GM18951 (cell line): Measurements from ENCODE around the gene EYA2.
"Not testable (repeated sequence)": the region's sequence is repeated elsewhere in the genome, so short reads cannot be mapped to it uniquely, and the experiment has no call there.

ENCODE experiments used
- POLR2A ChIP-seq: IDR thresholded peaks from 4 replicates; pipeline ENCODE4 v1.6.1; 2011; ENCODE audit warnings: mild to moderate bottlenecking; ENCODE audit not compliant: insufficient read length, insufficient read depth; ENCODE audit errors: extremely low read depth
- in situ Hi-C: fragments of 300-500 bp; cut with MboI; formaldehyde crosslinking; loops from one replicate; pipeline ENCODE4 v1.12.0; 2022; ENCODE audit warnings: low sequenced_read_pairs, mixed read lengths, inconsistent platforms; ENCODE audit not compliant: unreplicated experiment

Gene EYA2

DNA sequence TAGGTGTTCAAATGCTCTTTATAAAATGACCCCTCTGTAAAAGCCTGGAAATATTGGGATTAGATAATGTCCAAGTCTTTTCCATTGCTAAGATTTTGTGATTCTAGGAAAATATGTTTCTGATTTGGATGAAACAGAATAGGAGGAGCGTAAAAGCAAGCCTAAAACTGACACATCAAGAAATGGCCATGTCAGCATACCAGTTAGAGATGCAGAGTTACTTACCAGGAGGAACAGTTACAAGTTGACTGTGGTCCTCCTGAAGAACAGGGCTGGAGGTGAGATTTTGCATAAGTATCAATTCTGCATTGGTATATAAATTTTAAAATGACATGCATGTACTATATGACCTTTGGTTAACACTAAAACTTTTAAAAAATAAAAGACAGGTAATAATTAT, 35.3 kb downstream of the EYA2 start:
- in situ Hi-C loops = no loop called here
- no peak for TF ChIP-seq POLR2A

DNA sequence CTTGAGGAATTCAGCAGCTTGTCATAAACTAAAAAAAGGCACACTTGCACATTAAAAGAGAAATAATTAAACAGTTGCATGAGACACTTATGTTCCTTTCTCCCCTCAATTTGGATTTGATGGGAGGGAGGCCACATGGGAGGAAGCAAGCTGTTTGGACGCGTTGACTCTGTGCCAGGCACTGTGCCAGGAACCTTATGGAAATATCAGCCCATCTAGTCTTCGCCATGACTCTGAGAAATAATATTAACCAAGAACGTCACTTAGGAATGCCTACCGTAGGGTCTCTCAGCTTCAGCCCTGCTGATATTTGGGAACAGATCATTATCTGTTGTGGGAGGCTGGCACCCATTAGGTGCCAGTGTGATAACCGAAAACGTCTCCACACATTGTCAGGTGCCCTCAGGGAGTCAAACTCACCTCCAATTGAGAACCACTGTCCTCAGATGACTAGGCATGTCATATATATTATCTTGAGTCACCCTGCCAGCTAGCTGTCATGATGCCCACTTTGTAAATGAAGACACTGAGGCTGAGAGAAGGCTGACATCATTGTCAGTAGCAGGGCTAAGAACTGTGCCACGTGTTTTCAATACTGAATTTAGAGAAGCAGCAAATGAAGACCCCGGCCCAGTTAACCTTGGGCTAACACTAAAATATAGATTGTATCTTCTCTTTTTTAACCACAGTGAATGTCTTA, 36.1 kb downstream of the EYA2 start:
- in situ Hi-C loops = no loop called here
- TF ChIP-seq POLR2A = no peak

DNA sequence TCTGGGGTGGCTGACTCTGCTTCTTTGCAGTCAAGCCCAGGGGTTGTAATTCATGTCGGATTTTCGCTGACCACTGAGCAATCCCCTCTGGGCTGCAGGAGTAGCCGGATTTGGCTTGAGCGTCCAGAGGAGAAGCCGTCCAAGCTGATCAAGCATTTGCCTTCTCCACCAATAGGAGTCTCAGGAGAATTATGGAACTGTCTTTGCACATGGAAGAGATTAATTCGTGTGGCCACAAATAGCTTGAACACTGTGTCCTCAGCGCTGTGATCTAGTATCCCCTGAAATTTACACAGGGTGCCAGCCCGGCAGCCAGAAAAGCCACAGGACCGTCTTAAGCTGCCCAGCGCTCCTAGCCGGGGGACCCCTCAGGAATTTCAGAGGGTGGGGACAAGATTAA, 37.1 kb downstream of the EYA2 start:
- in situ Hi-C loops = no loop called here
- no peak for TF ChIP-seq POLR2A

DNA sequence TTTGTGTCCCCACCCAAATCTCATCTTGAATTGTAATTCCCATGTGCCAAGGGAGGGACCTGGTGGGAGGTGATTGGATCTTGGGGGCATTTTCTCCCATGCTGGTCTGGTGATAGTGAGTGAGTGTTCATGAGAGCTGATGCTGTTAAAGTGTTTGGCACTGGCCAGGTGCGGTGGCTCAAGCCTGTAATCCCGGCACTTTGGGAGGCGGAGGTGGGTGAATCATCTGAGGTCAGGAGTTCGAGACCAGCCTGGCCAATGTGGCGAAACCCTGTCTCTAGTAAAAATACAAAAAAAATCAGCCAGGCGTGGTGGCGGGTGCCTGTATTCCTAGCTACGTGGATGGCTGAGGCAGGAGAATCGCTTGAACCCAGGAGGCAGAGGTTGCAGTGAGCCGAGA, 37.8 kb downstream of the EYA2 start:
- in situ Hi-C loops = not testable (repeated sequence)

GRCh38 chr20:46933150-46933549, 38.5 kb downstream of the EYA2 start:
- in situ Hi-C loops = no loop called here
- TF ChIP-seq POLR2A = no peak

DNA sequence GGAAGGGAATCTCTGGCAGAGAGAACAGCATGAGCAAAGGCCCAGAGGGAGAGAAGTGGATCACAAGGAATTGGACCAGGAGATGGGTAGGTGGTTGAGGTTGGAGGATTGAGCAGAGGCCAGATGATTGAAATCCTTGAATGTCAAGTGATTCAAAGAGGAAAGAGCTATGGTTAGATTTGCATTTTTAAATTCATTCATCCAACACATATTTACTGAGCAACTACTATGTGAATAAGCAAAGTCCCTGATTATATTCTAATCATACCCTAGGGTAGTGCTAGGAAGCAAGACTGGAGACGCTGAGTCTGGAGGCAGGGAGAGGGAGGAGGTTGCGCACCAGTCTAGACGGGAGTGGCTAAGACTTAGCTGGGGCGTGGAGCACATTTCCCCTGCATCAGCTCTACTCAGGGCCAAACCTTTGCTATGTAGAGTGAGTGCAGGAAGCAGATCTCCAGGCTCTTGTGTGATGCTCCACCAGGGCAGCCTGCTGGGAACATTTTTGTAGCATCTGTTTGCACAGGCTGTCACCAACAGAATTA, 40.2 kb downstream of the EYA2 start:
- no peak for TF ChIP-seq POLR2A
- in situ Hi-C loops = no loop called here

DNA sequence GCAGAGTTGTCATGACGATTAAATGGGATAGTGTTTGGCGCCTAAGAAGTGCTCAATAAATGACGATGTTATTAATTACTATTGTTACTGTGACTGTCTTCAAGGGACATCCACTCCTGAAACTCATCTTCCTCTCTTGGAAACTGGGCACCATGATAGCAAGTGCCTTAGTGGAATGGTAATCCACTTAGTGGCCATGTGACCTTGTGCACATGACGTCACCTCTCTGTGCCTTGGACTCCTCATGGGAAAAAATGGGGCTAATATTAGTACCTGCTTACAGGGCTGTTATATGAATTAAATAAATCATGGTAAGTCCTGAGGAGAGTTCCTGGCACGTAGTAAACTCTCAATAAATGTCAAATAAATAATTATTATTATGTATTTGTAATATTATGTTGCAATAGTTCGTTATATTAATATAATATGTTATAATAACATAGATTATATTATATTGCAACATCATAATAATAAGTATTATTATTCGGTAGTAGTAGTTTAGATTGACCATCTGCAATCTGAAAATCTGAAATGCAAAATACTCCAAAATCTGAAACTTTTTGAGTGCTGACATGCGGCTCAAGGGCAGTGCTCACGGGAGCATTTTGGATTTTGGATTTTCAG, 40.9 kb downstream of the EYA2 start:
- TF ChIP-seq POLR2A = no peak
- in situ Hi-C loops = no loop called here

GRCh38 chr20:46936415-46937156, 41.9 kb downstream of the EYA2 start:
- in situ Hi-C loops = no loop called here
- TF ChIP-seq POLR2A = no peak

DNA sequence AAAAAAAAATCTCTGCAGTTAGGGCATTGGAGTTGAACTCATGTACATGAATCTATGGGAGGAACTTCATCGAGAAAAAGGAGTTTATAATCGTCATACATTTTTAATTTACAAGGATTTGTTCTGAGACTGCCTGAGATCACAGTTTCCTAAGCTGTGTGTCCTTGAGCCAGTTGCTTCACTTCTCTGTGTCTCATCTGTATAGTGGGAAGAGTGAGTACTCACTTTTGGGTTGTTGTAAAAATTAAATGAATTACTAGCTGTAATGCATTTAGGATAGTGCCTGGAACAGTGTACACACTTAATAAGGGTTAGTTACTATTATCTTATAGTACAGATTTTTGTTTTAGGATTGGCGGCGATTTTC, 42.5 kb downstream of the EYA2 start:
- in situ Hi-C loops = no loop called here

DNA sequence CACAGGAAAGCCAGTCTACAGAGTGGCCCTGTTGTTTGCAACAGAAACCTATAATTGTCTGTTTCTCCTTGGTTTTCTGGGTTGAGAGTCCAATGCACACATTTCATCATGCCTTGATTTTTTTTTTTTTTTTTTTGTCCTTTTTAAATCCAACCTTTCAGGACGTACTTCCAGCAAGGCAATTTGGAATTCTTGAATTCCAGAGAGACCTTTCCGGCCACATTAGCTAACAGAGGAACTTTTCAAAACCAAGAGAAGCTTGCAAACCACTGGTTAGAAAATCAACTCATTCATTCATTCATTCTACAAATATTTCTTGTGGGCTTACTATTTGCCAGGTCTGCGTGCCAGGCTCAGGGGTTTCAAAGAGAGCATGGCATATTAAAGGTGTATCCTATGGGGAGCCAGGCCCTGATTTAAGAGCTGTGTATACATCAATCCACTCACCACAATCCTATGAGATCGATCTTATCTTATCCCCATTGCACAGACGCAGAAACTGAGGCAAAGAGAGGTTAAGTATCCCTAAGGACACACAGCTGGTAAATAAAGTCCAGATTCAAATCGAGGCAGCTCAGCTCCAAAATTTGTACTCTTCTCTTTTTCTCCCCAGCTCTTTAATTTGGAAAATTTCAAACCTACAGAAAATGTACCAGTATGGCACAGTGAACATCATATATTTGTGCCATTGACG, 43.0 kb downstream of the EYA2 start:
- no peak for TF ChIP-seq POLR2A
- in situ Hi-C loops = no loop called here

More for the DNA sequence above, 42.5 kb downstream of the EYA2 start:
- TF ChIP-seq POLR2A = no peak

- no peak for TF ChIP-seq POLR2A
- in situ Hi-C loops = no loop called here
Observed at GRCh38 chr20:46938434-46938833, 43.8 kb downstream of the EYA2 start.

DNA sequence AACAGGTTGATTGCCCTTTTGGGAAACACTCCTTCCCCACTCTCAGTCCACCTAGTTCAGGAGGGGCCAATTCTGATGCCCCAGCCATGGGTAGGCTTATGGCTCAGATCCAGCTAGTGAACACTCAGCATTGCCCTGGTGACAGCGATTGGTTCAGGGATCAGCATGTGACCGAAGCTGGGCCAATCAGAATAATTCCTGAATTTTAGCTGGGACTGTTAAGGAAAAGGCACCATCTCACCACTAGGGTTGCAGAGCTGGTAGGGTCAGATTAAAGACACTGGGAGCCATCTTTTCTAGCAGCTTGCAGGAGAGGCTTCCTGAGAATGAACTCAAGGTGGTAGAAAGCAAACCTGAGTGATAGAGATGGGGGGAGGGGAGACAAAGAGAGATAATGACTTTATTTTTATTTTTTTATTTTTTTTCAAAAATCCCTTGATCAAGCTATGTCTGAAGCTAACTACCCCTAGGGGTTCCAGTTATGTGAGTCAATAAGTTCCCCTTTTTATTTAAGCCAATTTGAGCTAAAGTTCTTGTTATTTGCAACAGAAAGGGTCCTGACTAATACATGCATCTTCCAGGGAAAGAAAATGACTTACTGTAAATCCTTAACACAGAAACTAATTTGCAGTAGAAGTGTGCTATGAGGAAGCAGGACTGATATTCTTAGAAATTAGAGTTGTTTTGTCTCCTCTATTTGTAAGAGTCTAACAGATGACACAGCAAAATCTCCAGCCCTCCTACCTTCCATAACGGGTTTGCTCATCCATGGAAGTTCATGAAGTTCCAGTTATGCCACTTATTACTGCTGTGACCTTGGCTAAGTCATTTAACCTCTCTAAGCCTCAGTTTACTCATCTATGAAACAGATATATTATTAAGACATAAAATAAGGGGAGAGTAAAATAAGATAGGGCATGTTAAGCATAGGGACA, 44.7 kb downstream of the EYA2 start:
- no peak for TF ChIP-seq POLR2A
- in situ Hi-C loops = no loop called here

- in situ Hi-C loops = no loop called here
- no peak for TF ChIP-seq POLR2A
Observed at GRCh38 chr20:46940616-46941015, 46.0 kb downstream of the EYA2 start.

DNA sequence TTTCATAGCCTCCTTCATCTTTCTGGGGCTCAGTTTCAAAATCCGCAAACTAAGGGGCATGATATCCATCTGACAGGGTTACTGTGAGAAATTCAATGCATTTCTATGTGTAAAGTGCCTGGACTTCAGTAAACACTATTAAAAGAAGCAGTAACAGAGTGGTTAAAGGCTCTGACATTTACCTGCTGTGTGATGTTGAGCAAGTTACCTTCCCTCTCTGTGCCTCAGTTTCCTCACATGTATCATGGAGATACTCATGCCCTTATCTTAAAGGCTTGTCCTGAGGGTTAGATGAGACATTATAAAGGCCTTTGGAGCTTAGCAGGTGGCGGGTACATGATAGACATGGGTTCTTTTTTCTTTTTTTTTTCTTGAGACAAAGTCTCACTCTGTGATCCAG, 46.8 kb downstream of the EYA2 start:
- TF ChIP-seq POLR2A = no peak
- in situ Hi-C loops = no loop called here
